Measurements from ENCODE around the gene CCR4. TPM values are rescaled to one million over a fixed set of nuclear protein-coding genes. Genes with fewer than 3 reads are reported as not detected.
"Not testable (repeated sequence)": the region's sequence is repeated elsewhere in the genome, so short reads cannot be mapped to it uniquely, and the experiment has no call there.

CCR4 gene
- total RNA-seq, 1 donor from 2014 or later = 0.08 TPM

DNA sequence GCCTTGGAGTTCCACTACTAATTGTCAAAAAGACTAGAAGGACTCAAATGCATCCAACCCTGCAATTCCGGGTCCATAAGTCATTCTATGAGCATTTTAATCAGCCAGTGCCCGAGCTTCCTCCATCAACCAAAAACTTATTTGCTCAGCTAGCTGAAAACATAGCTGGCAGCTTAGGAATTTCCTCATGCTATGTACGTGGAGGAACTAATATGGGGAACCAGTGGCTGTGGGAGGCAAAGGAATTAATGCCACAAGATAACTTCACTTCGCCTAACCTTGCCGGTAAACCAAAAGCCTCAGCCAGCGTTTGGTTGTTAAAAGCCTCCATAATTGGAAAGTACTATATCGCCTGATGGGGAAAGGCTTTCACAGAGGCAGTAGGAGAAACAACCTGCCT lies 19.8 kb downstream of the CCR4 start:
- intact Hi-C loops (cut with DNase I); ATAC-seq (ENCODE audit: poor library complexity): not testable (repeated sequence)

DNA sequence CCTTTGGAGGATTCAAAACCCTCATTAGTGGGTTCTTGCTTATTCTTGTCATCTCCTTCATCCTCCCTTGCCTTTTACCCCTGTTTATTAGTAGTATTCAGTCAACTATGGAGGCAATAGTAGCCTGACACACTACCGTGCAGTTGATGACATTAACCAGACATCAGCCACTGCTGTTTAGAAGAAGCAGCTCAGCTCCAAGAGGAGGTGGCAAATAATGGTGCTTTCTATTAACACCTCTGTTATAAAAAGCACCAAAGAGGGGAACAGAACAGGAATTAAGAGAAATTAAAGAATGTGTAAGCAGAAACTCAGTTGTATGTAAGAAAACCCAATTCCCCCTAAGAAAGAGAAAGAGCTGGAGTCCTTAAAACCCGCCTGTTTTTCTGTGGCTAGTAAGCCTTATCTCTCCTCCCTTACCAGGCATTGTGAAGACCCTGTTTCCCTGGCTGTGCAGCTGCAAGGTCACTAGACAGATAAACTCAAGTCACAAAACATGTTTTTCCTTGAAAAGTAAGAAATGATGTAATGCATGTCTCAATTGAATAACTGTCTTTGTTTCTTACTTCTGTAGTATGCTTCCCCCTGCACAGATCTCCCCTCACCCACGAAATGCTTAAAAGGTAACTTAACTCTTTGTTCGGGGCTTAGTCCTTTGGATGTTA lies 21.2 kb downstream of the CCR4 start:
- no peak for DNase-seq
- intact Hi-C loops (cut with DNase I) = no loop called here

More for the DNA sequence above, 19.8 kb downstream of the CCR4 start:
- DNase-seq = not testable (repeated sequence)

DNA sequence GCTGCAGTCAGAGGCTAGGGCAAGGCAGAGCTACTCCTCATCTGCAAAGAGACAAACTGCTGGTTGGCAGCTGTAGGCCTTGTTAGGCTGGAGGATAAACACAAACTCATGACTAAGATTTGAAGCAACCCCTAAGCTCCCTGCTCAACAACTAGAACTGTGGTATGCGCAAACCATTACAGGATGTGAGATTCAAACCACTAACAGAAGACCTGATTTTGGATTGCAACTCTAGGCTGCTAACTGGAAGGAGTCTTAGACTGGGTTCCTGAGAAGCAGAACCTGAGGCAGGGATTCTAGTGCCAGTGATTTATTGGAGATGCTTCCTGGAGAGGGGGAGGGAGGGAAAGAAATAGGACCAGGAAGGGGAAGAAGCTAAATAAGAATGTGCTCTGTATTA lies 22.5 kb downstream of the CCR4 start:
- ATAC-seq (ENCODE audit: poor library complexity) (no peak), DNase-seq (no peak)
- intact Hi-C loops (cut with DNase I) = no loop called here

More for the DNA sequence above, 21.2 kb downstream of the CCR4 start:
- ATAC-seq (ENCODE audit: poor library complexity) = no peak

DNA sequence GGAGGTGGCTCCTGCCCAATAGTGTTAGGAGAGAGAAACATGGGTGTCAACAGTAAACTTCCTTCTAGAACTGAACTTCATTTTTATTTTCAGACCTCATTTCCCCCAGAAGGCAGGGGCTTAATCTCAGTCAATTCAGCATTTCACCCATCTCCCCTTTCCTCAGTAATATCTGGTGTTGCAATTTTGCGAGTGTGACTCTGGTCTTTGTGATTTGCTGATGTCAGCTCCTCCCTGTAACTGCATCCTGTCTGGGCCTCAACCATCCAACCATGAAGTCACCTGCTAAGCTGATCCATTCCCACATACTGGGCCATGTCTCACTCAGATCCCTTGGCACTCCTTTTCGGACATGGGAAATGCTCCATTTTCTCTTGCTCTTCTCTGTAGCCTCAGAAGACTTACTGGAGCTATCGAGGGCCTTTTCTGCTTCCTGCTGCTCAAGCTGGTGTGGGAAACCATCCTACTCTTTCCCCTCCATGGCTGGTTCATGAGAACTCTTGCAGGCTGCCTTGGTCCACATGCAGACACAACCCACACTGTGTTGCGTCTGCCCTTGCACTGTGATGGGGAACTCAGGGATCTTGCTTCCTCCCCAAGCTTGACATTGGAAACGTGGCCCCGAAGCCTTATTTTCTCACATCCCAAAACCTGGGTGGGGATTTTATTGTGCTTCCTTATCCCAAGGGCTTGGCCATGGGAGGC lies 24.6 kb downstream of the CCR4 start:
- DNase-seq (no peak), ATAC-seq (ENCODE audit: poor library complexity) (no peak)
- intact Hi-C loops (cut with DNase I) = no loop called here

DNA sequence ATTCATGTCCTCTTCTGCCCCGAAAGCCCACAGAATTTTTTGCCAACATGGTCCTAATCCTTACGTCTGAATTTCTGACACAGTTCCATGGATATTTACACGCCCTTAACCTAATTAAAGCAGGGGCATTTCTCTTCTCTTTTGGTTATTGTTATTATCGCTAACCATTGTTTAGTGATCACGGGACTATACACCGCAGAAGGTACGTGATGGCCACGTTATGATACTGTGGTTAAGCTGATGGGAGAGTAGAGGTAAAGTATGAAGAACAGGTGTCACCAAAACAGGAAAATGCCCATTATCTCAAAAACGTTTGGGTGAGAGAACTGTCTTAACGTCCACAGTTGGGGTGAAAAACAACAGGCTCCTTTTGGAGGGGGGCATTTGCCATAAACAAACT lies 26.4 kb downstream of the CCR4 start:
- DNase-seq (no peak), ATAC-seq (ENCODE audit: poor library complexity) (no peak)
- intact Hi-C loops (cut with DNase I) = no loop called here

DNA sequence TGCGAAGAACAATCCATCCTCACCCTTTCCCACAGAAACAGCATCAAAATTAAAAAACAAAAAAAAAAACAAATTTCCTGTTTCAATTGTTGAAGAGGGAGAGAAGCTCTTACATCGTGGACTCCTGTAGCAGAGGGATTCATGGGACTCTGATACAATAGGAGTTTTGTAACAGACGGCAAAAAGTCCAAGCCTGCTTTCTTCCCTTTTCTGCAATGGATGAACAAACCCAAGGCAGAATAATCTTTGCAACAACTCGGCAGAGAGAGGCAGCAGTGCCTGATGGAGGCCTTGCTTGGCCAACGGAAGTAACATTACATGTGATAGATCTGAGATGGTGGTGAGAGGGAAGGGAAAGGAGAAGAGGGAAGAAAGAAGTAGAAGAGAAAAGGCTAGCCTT lies 26.9 kb downstream of the CCR4 start:
- DNase-seq = no peak
- ATAC-seq (ENCODE audit: poor library complexity) = no peak
- intact Hi-C loops (cut with DNase I) = no loop called here

DNA sequence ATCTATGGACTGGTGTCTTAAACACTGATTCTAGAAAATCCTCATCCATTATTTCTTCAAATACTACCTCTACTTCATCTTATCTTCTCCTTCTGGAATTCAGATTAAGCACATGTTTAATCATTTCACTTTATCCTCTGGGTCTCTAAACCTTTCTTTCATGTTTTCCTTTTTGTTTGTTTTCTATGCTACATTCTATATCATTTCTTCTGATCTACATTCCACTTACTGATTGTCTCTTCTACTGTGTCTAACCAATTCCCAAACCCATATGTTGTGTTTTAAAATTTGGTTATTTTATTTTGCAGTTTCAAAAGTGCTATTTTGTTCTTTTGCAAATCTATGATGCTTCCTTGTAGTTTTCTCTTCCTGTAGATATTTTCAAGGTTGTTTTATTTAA lies 31.7 kb downstream of the CCR4 start:
- DNase-seq (no peak), ATAC-seq (ENCODE audit: poor library complexity) (no peak)
- intact Hi-C loops (cut with DNase I) = no loop called here

DNA sequence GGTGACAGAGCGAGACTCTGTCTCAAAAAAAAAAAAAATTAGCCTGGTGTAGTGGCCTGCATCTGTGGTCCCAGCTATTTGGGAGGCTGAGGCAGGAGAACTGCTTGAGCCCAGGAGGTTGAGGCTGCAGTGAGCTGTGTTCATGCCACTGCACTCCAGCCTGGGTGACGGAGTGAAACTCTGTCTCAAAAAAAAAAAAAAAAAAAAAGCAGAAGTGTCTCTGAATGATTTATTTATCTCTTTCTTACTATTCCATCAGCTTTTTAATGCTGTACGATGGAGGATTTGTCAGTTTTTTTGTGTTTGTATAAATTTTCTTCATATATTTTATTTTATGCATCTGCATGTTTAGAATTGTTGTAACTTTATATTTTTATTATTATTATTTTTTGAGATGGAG lies 33.5 kb downstream of the CCR4 start:
- ATAC-seq (ENCODE audit: poor library complexity); DNase-seq; intact Hi-C loops (cut with DNase I): not testable (repeated sequence)

DNA sequence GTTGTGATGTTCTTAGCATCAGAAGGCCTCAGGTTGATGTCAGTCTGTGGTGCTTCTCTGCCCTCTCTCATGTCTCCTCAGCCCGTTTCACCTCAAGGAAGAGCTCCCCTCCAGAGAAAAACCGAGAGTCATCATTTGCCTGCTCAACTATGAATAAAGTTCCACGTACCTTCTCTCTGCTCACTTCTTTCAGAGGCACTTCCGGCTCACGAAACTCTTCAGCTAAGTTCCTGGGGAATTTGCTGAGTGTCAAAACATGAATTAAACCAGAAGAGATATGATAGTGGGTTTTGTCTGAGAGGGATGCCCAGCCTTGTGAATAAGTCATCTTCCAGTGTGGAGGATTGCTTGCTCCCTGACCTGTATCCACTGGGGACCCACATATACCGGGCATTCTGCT lies 37.7 kb downstream of the CCR4 start:
- DNase-seq (no peak), ATAC-seq (ENCODE audit: poor library complexity) (no peak)
- intact Hi-C loops (cut with DNase I) = no loop called here

DNA sequence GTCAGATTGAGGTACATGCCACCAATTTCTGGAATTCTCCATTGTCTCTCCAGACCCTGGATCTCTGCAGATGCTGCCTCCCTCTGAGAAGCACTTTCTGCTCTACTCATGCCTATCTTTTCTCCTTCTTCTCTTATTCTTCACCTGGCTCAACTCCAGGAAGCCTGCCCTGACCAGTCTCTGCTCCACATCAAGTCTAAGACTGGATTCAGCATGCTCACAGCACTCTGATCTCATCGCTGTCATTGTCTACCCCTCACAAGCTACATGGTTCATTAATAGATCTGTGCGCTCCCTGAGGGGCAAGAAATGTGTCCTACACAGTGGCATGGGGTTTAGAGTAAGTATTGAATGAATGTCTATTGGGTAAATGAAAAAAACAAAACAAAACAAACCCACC lies 38.7 kb downstream of the CCR4 start:
- DNase-seq (no peak), ATAC-seq (ENCODE audit: poor library complexity) (no peak)
- intact Hi-C loops (cut with DNase I) = no loop called here

DNA sequence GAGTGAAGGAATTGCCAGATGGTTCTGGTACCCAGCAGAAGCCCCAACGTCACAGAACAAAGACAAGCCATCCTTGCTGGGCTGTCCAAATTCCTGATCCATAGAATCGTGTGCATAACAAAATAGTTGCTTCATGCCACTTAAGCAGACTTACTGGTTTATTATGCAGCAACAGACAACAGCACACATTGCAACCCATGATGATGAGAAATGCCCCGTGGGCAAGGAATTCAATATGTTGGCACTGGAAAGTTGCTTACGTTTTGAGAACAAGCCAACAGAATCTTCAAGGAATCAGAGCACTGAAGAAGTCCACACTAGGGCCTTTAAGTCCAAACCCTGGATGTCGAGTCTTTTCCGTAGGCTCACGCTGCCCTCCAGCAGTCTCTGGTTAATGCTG lies 40.3 kb downstream of the CCR4 start:
- intact Hi-C loops (cut with DNase I) = no loop called here
- ATAC-seq (ENCODE audit: poor library complexity) (no peak), DNase-seq (no peak)

DNA sequence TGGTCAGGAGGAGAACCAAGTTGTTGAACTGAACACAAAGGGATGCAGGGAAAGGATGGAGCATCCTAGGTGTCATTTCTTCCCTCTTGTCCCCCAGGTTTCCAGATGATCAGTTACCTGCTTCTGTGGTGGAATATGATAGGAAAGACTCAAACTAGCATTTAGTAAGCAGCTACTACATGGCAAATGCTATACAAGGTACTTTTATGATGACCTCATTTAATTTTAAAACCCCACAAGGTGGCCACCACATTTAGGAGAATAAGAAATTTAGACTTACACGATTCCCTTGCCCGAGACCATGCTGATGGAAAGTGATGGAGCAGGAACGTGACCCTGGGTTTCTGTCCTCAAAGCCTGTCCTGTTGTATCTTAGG lies 40.9 kb downstream of the CCR4 start:
- no peak for ATAC-seq (ENCODE audit: poor library complexity)
- intact Hi-C loops (cut with DNase I) = no loop called here
- DNase-seq = no peak

DNA sequence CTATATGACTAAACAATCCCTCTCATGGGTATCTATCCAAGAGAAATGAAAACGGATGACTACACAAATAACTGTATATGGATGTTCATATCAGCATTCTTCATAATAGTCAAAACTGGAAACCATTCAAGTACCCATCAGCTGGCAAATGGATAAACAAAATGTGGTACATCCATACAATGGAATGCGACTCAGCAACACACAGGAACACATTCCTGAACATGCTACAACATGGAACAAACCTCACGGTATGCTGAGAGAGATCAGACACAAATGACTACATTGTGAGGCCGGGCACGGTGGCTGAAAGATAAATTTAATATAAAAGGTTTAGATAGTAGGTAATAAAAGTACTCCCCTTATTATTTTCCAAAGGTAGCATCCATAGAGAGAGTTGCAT lies 42.6 kb downstream of the CCR4 start:
- intact Hi-C loops (cut with DNase I) = no loop called here
- ATAC-seq (ENCODE audit: poor library complexity) = no peak
- DNase-seq = no peak

DNA sequence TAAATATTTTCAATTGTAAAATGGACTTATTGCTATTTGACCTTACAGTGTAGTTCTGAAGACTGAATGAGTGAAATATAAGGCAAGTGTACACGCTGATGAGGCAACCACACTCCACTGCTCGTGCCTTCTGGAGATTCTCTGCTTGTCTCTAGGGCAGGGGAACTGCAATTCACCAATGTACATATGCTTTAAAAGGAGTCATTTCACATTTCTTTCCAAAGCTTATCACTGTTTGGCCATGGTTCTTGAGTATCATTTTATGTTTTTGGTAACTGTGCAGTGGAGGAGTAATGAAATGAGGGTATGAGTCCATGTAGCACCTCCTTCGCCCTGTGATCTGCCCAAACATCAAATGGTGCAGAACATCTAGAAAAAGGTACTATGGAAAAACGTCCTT lies 43.7 kb downstream of the CCR4 start:
- intact Hi-C loops (cut with DNase I) = no loop called here
- no peak for ATAC-seq (ENCODE audit: poor library complexity)
- DNase-seq = no peak

DNA sequence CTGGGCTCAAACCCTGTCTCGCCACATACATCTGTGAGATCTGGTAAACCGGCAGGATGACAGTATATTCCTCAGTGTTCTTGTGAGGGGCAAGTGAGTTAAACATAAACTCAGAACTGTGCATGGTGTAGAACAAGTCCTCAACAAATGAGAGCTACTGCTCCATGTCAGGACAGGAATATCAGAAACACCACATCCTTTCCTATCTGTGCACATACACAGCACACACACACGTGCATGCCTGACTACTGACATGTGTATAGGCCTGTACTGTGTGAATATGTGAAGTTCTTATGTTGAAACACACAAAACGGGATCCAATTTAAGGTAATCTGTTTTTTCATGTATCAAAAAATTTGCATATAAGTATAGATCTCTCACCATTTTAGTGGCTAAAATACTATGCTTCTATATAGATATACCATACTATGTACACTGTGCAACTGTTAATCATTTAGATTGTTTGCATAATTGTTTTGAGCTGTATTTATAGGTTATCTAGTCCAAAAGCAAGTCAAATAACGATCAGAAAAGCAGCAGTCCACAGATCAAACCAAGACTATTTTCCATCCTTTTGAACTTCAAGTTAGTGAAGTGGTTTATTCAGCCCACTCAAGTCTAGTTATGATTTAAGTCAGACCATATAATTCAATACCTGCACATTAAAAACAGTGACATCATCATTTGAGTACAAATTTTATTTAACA lies 44.8 kb downstream of the CCR4 start:
- DNase-seq (no peak), ATAC-seq (ENCODE audit: poor library complexity) (no peak)
- intact Hi-C loops (cut with DNase I) = no loop called here

DNA sequence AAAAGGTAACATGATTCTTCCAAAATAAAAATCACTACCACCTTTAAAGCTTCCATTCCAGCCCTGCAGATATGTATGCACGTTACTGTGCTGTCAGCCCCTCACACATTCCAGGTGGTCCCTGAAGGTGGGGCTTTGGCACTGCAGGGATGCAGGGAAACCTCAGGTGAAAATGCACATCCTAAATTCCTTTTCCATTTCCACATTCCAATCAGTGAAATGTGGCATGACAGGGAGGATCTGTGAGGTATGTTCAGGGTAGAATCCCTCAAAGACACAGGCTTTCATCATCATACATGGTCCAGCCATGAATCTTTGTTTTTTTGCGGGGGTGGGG lies 45.3 kb downstream of the CCR4 start:
- DNase-seq = no peak
- intact Hi-C loops (cut with DNase I) = no loop called here
- no peak for ATAC-seq (ENCODE audit: poor library complexity)

DNA sequence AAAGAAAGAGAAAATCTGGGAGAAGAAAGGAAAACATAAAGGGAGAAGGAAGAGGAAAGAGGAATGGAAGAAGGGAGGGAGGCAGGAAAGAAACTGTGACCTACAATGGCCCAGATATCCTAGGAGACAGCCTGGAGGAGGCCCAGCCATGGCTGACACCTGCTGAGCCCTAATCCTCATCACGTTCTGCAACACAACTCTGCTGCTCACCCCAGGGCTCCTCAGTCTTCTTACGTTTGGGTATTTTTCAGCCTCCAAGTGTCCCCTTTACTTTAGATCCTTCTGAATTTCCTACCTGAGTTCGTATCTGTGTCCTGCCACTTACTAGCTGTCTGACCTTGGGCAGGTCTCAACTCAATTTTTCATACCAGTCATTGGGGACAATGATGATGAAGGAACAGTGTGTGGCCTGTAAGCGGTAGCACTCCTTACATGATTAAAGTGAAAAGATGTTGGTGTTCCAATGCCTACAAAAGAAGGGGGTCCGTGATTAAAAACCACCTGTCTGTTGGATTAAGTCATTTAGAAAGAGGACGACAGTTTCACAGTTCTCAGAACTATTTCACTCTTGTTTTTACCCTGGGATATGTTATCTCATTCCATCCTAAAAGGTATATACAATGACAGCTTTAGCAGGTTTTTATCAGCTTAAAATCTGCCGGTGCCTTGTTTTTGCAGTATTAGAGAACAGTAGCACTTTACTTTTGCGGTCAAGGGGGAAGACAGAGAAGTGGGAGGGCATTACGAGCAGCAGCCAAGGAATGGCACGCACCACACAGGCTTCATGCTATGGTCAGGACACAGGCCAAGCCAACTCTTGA lies 47.4 kb downstream of the CCR4 start:
- intact Hi-C loops (cut with DNase I) = no loop called here
- ATAC-seq (ENCODE audit: poor library complexity) = no peak
- DNase-seq = no peak

DNA sequence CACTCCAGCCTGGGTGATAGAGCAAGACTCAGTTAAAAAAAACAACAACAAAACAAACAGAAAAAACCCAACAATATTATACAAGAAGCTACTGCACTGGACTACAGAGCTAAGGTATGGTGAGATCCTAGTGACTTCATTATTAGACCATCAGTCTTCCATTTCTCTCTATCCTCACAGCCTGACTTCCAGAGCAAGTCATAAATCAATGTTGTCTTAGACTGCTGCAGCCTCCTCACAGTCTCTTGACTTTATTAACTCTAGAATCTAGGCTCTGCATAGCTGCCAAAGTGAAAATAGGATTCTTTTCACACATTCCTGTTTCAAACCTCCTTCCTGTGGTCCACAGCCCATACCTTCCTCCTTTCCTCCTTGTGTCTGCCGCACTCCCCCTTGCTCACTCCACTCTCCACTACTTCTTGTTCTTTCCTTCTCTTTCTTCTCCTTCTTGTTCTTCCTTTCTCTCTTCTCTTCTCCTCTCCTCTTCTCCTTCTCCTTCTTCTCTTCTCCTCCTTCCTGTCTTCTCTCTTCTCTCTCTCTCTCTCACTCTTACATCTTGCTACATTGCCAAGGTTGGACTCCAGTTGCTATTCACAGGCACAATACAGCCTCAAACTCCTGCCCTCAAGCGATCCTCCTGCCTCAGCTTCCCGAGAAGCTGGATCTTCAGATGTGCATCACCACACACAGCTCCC lies 49.4 kb downstream of the CCR4 start:
- no peak for ATAC-seq (ENCODE audit: poor library complexity)

DNA sequence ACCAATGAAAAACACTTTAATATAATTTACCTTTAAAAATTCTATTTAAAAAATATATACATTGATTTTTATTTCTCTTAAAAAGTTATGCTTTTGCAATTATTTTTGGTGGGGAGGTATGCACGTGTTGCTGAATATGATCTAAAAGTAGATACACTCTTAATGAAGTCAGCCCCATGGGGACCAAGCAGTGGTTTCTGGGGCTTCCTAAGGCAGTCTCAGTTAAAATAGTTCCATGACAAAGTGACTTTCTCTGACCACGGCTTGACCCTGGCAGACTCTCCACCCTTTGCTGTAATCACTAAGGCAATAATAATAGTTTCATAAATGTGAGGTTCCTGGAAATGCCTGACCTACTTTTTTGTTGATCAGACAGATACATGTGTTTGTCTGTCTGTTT lies 50.4 kb downstream of the CCR4 start:
- DNase-seq = no peak
- intact Hi-C loops (cut with DNase I) = no loop called here
- no peak for ATAC-seq (ENCODE audit: poor library complexity)

More for the DNA sequence above, 49.4 kb downstream of the CCR4 start:
- DNase-seq = no peak
- intact Hi-C loops (cut with DNase I) = no loop called here

Data from Right ventricle myocardium superior (tissue), 1 donor.